ENCODE data around the gene MCM3AP.

The MCM3AP gene

GRCh38 chr21:46285206-46285661 lies at the start of gene MCM3AP:
TSS of gene MCM3AP (minus strand) at chr21:46285611. CDS start at chr21:46285286, 325 bp downstream.
- DNase-seq (ENCODE audit: low spot score): no peak

DNA sequence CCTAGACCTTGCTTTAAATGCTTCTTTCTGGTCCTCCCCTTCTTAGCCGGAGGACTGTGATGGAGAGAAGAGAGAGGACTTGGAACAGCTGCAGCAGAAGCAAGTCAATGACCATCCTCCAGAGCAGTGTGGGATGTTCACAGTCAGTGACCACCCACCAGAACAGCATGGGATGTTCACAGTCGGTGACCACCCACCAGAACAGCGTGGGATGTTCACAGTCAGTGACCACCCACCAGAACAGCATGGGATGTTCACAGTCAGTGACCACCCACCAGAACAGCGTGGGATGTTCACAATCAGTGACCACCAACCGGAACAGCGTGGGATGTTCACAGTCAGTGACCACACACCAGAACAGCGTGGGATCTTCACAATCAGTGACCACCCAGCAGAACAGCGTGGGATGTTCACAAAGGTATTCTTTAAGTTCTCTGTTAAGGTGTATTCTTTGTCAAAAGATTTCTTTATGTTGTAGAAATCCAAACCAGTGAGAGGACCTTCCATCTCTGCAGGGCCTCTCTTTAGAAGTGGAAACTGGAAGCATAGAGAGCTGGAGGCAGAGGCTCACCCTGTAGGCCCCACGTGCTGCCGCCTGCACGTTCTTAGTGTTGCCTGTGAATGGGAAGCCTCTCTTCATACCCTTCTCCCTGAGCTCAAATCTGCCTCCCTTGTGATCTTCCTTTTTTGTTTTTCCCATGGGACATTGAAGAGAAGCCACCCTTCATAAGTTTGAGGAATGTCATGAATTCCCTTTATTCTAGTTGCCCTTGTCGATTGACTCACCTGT lies 49.1 kb upstream of the MCM3AP start:
- no peak for DNase-seq (ENCODE audit: low spot score)

GRCh38 chr21:46329796-46330195 lies 44.4 kb upstream of the MCM3AP start:
- no peak for DNase-seq (ENCODE audit: low spot score)

GRCh38 chr21:46328151-46328550 lies 42.7 kb upstream of the MCM3AP start:
- no peak for DNase-seq (ENCODE audit: low spot score)

DNA sequence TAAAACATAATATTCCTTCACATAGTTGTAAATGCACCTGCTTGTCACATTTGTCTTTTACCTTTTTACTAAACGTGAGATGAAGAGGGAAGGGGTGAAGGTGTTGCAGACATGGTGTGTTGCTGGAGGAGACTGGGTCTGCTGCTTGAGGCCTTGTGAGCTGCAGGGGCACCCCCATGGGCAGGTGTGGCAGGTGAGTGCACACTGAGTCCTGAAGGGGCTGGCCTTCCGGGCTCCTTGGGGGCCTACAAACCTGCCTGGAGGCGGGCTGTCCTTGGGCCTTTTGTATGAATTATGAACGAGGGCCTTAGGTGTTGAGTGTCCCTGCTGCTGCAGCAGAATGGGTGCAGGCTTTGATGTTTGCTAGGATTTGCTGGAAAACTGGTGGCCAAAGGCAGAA lies 42.3 kb upstream of the MCM3AP start:
- no peak for DNase-seq (ENCODE audit: low spot score)

DNA sequence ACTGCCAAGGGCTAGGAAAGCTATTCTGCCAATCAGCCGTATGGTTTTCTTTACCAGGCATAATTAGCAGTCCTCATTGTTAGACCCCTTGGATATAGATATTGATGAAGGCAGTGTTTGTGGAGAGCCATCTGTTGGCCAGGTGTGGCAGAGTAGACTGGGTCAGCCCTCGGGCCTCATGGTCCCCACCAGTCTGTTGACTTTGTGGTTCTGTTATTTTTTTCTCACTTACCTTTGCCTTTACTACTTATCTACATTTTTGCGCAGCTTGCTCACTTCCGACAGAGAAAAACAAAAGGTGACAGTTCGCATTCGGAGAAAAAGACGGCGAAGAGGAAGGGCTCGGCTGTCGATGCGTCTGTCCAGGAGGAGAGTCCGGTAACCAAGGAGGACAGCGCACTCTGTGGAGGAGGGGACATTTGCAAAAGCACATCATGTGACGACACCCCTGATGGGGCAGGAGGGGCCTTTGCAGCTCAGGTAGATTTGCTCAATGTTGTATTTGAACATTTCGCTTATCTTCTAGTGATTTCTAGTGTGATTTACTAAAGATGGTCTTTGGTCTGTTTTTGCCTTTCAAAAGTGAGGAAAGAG lies 40.8 kb upstream of the MCM3AP start:
- no peak for DNase-seq (ENCODE audit: low spot score)

DNA sequence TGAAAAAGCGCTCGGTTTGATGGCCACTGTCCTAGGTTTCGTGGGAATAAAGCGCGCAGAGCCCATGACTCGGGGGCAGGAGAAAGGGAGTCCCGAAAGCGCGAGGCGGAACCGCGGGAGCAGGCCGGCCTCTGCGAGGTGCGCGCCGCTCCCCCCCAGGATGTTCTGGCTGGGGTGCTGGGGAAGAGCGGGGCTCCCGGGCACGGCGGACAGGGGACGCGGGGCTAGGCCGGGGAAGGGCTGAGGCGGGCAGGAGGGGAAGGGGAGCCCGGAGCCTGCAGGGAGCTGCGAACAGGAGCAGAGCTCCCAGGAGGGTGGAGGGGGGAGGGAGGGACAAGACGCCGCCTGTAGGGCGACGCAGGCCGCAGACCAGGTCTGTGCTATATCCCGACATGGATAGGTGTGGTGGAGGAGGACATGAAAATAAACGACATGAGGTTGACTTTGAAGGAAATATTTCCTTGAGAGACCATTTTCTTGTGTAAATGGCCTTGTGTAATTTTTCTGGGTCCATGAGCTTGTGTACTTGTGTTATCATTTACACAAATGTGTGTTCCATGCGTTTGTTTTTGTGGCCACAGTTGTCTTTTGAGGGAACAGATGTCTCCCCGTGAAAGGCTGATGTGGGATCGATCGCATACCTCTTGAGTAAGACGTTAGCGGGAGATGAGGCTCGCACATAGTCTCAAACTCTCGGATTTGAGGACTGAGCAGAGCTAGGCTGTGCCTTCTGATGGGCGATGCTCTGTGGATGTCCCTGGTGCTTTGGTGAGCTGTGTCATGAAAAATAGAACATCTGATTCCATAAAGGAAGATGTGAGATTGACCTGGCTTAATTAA lies 39.9 kb upstream of the MCM3AP start:
- peak; percentile 63 for DNase-seq (ENCODE audit: low spot score)

- DNase-seq (ENCODE audit: low spot score): peak; percentile 84
Measured at GRCh38 chr21:46324390-46325072, 39.1 kb upstream of the MCM3AP start.

GRCh38 chr21:46323710-46324389 lies 38.4 kb upstream of the MCM3AP start, which contains the start of the genes C21orf58 and PCNT:
TSS of gene C21orf58 (minus strand) at chr21:46323870. CDS start at chr21:46322738, 1,132 bp downstream.
TSS of gene PCNT (plus strand) at chr21:46324156. CDS start at chr21:46324229, 73 bp downstream.
- peak; percentile 97 for DNase-seq (ENCODE audit: low spot score)

DNA sequence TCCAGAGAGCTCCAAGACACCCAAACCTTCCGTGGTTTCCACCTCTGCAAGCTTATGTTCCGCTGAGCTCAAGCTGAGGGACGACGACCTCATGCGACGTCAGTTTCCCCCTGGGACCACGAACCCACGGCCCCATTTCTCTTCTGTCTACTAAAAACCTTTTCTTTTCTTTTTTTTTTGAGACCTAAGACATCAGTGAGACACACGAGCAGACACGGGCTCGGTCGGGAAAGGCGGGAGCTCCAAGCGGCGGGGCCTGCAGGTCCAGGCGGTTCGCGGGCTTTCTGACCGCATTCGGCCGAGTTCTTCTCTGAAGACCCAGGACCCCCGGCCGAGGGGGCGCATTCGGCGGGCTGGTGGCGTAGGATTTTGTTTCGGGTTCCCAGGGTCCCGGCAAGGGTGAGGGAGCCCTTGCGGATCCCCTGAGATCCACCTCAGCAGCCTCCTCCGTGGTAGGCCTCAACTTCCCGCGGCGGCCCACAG lies 37.9 kb upstream of the MCM3AP start:
- DNase-seq (ENCODE audit: low spot score): peak; percentile 35

DNA sequence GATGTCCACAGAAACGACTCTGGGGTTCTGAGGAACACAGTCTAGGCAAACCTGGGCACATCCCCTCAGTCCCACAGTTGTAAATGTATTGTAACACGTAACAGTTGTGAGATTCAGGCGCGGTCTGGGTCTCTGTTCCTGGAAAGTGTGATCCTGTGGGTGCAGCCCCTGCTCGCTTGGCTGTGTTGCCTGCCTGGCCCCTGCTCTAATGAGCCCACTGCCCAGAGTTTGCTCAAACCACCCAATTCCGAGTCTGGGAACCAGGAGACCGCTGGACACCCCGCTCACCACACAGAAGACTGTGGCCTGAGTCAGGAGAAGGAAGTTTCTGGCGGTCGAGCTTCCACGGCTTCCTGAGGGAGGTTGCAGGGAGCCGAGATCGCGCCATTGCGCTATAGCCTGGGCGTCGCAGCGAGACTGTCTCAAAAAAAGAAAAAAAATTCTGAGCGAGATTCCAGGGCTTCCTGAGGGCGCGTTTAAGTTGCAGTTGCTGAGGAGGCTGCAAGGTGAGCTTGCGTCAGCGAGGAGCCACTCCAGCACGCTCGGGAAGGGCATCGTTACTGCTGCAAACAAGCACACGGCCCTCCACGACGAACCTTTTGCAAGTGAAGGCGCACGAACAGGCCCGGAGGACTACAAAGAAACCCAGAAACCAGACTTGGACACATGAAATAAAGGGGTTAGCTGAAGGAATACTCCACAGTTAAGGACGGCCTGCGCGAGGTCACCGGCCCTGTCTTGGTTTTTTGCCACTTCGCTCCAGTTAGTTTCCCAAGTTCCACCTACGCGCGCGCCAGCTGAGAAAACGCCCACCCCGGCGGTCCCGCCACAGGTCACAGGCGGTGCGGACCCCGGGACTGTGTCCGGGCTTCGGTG lies 37.2 kb upstream of the MCM3AP start:
- no peak for DNase-seq (ENCODE audit: low spot score)

DNA sequence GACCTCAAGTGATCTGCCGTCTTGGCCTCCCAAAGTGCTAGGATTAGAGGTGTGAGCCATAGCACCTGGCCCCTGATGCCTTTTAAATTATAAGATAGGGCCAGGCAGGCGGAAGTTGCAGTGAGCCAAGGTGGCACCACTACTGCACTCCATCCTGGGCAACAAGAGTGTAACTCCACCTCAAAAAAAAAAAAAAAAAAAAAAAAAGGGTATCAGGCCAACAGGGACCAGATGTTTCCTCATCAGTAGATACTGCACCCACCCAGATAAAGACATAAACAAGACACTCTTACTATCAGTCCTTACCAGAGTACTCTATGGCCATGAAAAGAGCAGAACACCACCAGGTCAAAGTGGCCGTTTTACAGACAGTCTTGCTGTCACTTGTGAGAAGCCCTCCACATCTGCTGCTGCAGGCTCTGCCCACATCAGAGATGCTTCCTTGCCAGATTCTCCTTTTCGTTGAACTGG lies 35.0 kb upstream of the MCM3AP start:
- peak; percentile 20 for DNase-seq (ENCODE audit: low spot score)

- no peak for DNase-seq (ENCODE audit: low spot score)
Measured at GRCh38 chr21:46319186-46319585, 33.8 kb upstream of the MCM3AP start.

DNA sequence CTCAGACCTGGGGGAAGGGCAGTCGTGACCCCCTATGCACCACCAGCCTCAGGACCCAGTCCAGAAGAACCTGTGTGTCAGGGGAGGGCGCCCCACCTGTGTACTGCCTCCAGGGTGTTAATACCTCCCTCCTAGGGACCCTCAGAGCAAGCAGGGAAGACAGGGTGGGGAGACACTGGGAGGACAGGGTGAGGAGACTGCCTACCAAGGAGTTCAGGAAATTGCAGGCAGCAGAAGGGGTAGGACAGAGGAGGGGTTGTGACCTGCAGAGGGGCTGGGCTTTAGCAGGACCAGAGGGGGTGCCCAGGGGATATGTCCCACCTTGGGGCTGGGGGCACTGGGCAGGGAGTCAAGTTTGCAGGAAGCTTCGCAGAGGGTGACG lies 33.0 kb upstream of the MCM3AP start:
- DNase-seq (ENCODE audit: low spot score): no peak

- no peak for DNase-seq (ENCODE audit: low spot score)
Measured at GRCh38 chr21:46317710-46318463, 32.5 kb upstream of the MCM3AP start.

DNA sequence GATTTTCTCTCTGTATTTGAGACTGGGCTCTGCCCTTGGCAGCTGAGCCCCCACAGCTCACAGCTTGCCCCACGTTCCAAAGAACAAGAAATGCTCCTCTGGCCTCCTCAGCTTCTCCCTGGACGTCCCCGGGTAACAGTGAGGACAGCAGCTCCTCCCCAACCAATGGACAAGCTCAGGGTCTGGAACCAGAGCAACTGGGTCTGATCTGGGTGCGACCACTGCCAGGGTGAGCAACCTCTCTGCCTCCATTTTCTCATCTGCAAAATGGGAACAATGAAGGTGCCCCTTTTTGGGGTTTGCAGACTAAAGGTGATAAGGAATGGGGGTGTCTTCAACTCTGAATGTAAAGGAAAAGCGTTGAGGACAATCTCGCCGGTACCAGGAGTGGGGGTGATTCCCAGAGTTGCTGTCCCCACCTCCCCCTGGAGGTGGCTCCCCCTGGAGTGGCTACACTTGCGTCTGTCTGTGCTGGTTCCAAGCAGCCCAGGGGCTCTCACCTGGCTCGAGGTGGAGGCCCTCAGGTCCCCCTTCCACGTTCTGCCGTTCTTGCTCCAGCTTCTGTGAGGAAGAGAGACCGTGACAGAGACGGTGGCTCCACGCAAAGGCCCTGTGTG lies 31.4 kb upstream of the MCM3AP start:
- DNase-seq (ENCODE audit: low spot score): no peak

GRCh38 chr21:46314441-46315020 lies 29.1 kb upstream of the MCM3AP start:
- no peak for DNase-seq (ENCODE audit: low spot score)

DNA sequence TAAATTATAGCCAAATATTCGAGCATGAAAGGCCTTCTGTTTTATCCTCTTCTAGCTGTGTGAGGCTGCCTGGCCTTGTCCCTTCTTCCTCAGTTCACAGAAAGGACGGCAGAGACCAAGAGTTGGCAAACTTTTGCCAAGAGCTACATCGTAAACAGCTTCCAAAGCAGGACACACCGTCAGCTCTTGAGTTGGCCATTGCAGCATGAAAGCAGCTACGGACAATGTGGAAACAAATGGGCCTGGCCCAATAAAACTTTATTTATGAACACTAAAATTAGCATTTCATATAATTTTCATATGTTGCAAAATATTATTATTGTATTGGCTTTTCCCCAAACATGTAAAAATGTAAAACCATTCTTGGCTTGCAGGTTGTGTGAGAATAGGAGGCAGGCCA lies 27.5 kb upstream of the MCM3AP start:
- DNase-seq (ENCODE audit: low spot score): no peak

Data from NAMALWA (cell line).